ENCODE data around the gene HYDIN.
"Not testable (repeated sequence)": the region's sequence is repeated elsewhere in the genome, so short reads cannot be mapped to it uniquely, and the experiment has no call there.

DNA sequence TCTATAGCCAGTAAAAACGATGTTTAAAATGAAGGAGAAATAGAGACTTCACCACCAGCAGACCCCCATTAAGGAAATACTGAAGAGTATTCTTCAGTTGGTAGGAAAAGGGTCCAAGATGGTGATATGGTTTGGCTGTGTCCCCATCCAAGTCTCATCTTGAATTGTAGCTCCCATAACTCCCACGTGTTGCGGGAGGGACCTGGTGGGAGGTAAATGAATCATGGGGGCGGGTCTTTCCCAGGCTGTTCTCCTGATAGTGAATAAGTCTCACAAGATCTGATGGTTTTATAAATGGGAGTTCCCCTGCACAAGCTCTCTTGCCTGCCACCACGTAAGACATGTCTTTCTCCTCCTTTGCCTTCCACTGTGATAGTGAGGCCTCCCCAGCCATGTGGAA is 352.6 kb downstream of the HYDIN start:
- not testable (repeated sequence) for TF ChIP-seq EGR1 (IDR thresholded peaks at IDR 0.05; ENCODE audit: low read depth in 2 of 2); ZBTB33 (IDR thresholded peaks at IDR 0.05); NR2F2 (IDR thresholded peaks at IDR 0.05); REST (IDR thresholded peaks at IDR 0.05); SP1 (IDR thresholded peaks at IDR 0.05); JUND (IDR thresholded peaks at IDR 0.05)
- TF ChIP-seq, protein P1, sequence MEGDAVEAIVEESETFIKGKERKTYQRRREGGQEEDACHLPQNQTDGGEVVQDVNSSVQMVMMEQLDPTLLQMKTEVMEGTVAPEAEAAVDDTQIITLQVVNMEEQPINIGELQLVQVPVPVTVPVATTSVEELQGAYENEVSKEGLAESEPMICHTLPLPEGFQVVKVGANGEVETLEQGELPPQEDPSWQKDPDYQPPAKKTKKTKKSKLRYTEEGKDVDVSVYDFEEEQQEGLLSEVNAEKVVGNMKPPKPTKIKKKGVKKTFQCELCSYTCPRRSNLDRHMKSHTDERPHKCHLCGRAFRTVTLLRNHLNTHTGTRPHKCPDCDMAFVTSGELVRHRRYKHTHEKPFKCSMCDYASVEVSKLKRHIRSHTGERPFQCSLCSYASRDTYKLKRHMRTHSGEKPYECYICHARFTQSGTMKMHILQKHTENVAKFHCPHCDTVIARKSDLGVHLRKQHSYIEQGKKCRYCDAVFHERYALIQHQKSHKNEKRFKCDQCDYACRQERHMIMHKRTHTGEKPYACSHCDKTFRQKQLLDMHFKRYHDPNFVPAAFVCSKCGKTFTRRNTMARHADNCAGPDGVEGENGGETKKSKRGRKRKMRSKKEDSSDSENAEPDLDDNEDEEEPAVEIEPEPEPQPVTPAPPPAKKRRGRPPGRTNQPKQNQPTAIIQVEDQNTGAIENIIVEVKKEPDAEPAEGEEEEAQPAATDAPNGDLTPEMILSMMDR (IDR thresholded peaks at IDR 0.05; ENCODE audit: low read depth, low read length, missing input control), result not testable (repeated sequence)
- TF ChIP-seq, protein P2, sequence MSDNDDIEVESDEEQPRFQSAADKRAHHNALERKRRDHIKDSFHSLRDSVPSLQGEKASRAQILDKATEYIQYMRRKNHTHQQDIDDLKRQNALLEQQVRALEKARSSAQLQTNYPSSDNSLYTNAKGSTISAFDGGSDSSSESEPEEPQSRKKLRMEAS (IDR thresholded peaks at IDR 0.05), result not testable (repeated sequence)

All from liver (tissue), 3 donors.